KOPT-K1 (cell line): ENCODE measurements around the gene DLG5.

ENCODE experiments used
- H3K27ac ChIP-seq: fragments of 200-600 bp; sonication (generic); 2 replicates; pipeline ENCODE4 v1.5.1; 2016; ENCODE audit warnings: antibody characterized with exemption, mild to moderate bottlenecking, low read depth, low read length; ENCODE audit not compliant: poor library complexity, severe bottlenecking
- H3K36me3 ChIP-seq: fragments of 200-600 bp; sonication (generic); 2 replicates; pipeline ENCODE4 v1.5.1; 2017; ENCODE audit warnings: antibody characterized with exemption, mild to moderate bottlenecking, low read length, moderate library complexity; ENCODE audit not compliant: insufficient read depth
- H3K9me3 ChIP-seq: fragments of 200-600 bp; sonication (generic); 2 replicates; pipeline ENCODE4 v1.5.1; 2017; ENCODE audit warnings: antibody characterized with exemption, low read length, mild to moderate bottlenecking; ENCODE audit not compliant: insufficient read depth, poor library complexity, severe bottlenecking

DLG5 gene

DNA sequence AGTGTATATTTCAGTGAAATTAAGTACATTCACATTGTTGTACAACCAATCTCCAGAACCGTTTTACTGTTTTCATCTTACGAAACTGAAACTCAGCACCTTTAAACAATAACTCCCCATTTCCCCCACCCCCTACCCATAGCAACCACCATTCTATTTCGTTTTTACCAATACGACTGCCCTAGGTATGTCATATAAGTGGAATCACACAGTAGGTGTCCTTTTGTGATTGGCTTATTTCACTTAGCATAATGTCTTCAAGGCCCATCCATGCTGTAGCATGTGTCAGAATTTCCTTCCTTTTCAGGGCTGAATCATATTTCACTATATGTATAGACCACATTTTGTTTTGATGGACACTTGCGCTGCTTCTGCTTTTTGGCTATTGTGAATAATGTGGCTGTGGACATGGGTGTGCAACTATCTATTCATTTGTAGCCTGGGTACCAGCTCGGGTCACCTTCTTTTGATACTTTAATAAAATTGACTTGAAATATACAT, 34.3 kb upstream of the DLG5 start:
- Histone ChIP-seq H3K9me3 (peaks cover 8% of the 10 kb centered on the region), H3K36me3 (no peaks in the 10 kb centered on the region), H3K27ac (no peak overlapping the region)

DNA sequence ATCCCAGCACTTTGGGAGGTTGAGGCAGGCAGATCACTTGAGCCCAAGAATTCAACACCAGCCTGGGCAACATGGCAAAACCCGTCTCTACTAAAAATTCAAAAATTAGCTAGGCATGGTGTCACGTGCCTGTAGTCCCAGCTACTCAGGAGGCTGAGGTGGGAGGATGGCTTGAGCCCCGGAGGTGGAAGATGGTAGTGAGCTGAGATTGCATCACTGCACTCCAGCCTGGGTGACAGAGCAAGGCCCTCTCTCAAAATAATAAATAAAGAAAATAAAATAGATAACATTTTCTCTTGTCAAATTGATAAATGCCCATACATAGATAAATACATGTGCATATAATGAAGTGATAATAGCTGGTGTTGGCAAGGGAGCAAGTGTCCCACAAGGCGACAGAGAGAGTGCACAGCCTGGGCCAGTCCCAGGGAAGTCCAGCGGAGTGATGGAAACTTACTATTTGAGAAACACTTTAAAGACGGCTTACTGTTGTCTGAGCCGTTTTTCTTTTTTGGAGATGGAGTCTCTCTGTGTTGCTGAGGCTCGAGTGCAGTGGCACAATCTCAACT, 33.4 kb upstream of the DLG5 start:
- no peaks in the 10 kb centered on the region for H3K36me3 ChIP-seq
- peaks cover 8% of the 10 kb centered on the region for H3K9me3 ChIP-seq
- H3K27ac ChIP-seq, result no peak overlapping the region

DNA sequence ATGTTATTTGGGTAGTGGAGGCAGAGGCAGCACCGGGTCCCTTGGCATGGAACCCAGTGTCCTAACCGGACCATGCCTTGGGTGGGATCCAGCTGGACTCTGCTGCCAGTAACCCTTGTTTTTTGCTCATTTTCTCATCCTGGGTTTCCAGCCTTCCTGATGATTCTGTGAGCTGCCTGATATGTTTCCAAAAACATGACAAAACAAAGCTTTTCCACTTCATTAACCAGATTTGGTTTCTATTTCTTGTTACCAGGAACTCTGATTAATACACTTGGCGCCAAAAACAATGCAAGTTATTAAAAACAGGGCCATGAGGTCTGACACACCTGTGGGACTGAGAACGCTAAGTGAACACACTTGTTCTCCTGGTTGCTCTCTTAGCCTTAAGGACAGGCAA, 32.8 kb upstream of the DLG5 start:
- no peaks in the 10 kb centered on the region for H3K36me3 ChIP-seq
- peaks cover 8% of the 10 kb centered on the region for H3K9me3 ChIP-seq
- no peak overlapping the region for H3K27ac ChIP-seq

GRCh38 chr10:77955136-77955535, 28.6 kb upstream of the DLG5 start:
- H3K36me3 ChIP-seq, result no peaks in the 10 kb centered on the region
- H3K27ac ChIP-seq, result no peak overlapping the region
- peaks cover 31% of the 10 kb centered on the region for H3K9me3 ChIP-seq

DNA sequence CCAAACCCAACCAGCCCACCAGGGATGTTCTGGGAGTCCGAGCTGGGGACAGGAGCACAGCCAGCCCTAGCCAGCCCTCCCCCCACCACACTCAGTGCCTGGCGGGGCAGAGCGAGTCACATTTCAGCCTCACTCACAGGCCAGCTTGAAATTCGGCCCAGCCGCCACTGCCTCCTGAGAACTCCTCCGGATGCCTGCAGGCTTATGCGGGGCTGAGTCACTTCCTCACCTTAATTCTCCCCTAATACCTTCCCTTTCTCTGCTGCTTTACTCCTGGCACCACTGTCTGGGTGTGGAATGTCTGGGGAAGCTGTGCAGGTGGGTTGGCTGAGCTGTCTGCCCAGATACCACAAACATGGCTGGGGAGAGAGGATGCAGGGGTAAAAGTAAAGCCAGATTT, 22.6 kb upstream of the DLG5 start:
- no peak overlapping the region for H3K27ac ChIP-seq

GRCh38 chr10:77946084-77946483, 19.5 kb upstream of the DLG5 start:
- Histone ChIP-seq H3K27ac (no peak overlapping the region), H3K36me3 (no peaks in the 10 kb centered on the region), H3K9me3 (peaks cover 18% of the 10 kb centered on the region)

More for the DNA sequence above, 22.6 kb upstream of the DLG5 start:
- no peaks in the 10 kb centered on the region for H3K36me3 ChIP-seq
- H3K9me3 ChIP-seq, result peaks cover 40% of the 10 kb centered on the region

GRCh38 chr10:77944519-77944918, 18.0 kb upstream of the DLG5 start:
- Histone ChIP-seq H3K27ac (no peak overlapping the region), H3K36me3 (no peaks in the 10 kb centered on the region)

GRCh38 chr10:77943121-77943901, 16.8 kb upstream of the DLG5 start:
- Histone ChIP-seq H3K36me3 (no peaks in the 10 kb centered on the region), H3K27ac (no peak overlapping the region), H3K9me3 (no peaks in the 10 kb centered on the region)

More at GRCh38 chr10:77944519-77944918, 18.0 kb upstream of the DLG5 start:
- peaks cover 5% of the 10 kb centered on the region for H3K9me3 ChIP-seq

DNA sequence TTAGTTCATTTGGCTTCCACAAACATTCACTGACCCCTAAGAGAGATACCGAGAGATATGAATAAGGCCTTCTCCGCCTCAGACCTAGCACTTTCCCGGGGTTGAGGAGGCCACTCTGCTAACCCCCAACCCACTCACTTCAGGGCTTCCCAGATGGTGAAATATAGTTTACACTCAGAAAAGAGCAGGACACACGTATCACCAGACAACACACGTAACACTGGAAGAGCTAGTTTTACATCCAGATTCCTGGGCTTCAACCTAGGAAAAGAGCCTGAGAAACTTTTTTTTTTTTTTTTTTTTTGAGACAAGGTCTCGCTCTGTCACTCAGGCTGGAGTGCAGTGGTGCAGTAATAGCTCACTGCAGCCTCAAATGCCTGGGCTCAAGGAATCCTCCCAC, 15.2 kb upstream of the DLG5 start:
- Histone ChIP-seq H3K9me3 (no peaks in the 10 kb centered on the region), H3K27ac (no peak overlapping the region), H3K36me3 (no peaks in the 10 kb centered on the region)

GRCh38 chr10:77940627-77941026, 14.1 kb upstream of the DLG5 start:
- Histone ChIP-seq H3K27ac (no peak overlapping the region), H3K36me3 (no peaks in the 10 kb centered on the region), H3K9me3 (no peaks in the 10 kb centered on the region)

DNA sequence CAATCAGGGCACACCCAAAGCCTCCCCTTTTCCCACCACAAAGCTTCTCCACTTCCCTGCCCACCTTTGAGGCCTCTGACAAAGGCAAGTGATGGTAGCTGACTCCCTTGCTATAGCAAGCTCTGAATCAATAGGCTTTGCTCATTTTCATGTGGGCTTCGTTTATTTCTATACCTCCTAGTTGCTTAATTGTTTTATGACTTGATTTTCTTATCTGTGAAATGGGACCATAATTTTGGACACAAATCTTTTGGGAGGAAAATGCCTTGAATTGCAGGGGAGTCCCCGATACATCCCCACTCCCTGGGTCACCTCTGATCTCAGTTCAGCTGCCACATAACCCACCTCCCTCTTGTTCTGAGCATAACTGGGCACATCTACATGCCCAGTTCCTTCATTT, 13.7 kb upstream of the DLG5 start:
- no peak overlapping the region for H3K27ac ChIP-seq
- H3K9me3 ChIP-seq, result no peaks in the 10 kb centered on the region
- H3K36me3 ChIP-seq, result no peaks in the 10 kb centered on the region

DNA sequence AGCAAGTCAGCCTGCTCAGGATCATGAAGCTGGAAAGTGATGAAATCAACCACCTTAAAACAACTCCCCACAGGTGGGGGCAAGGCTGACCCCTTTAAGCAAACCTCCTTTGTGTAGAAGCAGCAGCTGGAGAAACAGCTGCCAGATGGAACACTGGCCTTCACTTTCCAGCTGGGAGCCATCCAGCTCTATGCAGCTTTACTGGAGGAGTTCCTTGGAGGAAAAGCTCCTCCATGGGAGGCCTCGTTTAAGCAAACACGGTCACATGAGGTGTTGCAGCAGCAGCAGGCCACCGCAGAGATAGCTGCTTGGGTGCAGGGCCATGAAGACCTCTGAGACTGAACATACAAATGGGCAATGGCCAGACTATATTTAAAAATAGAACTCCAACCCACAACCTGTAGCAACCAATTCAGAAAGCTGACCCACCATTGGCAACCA, 13.0 kb upstream of the DLG5 start:
- Histone ChIP-seq H3K27ac (no peak overlapping the region), H3K9me3 (no peaks in the 10 kb centered on the region), H3K36me3 (no peaks in the 10 kb centered on the region)

- no peak overlapping the region for H3K27ac ChIP-seq
- H3K36me3 ChIP-seq, result no peaks in the 10 kb centered on the region
- H3K9me3 ChIP-seq, result no peaks in the 10 kb centered on the region
These were observed 10.4 kb upstream of the DLG5 start for GRCh38 chr10:77936697-77937567.

- no peaks in the 10 kb centered on the region for H3K36me3 ChIP-seq
These were observed 5.6 kb upstream of the DLG5 start for GRCh38 chr10:77932016-77932715.

More at GRCh38 chr10:77932016-77932715, 5.6 kb upstream of the DLG5 start:
- no peak overlapping the region for H3K27ac ChIP-seq
- no peaks in the 10 kb centered on the region for H3K9me3 ChIP-seq
